Common myeloid progenitor, CD34-positive (primary cell): ENCODE data around the gene ERVW-1.
"Not testable (repeated sequence)": the region's sequence is repeated elsewhere in the genome, so short reads cannot be mapped to it uniquely, and the experiment has no call there.

ENCODE experiments used
- CTCF ChIA-PET: fragments of 350-600 bp; sonication (Branson Sonifier 250); formaldehyde crosslinking; loops from one replicate; lab custom pipeline; 2021; ENCODE audit warnings: antibody characterized with exemption; lab: Charles Lee
- POLR2A ChIA-PET: fragments of 350-600 bp; sonication (Branson Sonifier 250); formaldehyde crosslinking; loops from one replicate; lab custom pipeline; 2021; ENCODE audit warnings: antibody characterized with exemption; lab: Charles Lee
- DNase-seq, 3 donors: peaks; one replicate each; pipeline versions ENCODE4 v3.0.0 to v3.0.0-alpha.2; 2013
- H3K27ac ChIP-seq, 2 experiments: 1 replicate in 1 of 2; 2 replicates in 1 of 2; pipeline ENCODE4 v1.7.0; 2013; ENCODE audit warnings: inconsistent platforms in 2 of 2, low read length in 2 of 2, mild to moderate bottlenecking in 2 of 2, low read depth in 1 of 2, moderate library complexity in 1 of 2; ENCODE audit not compliant: severe bottlenecking in 2 of 2, insufficient read depth in 1 of 2, poor library complexity in 1 of 2
- H3K27me3 ChIP-seq, 5 experiments: replicated peaks in 2 of 5; 1 replicate in 3 of 5; 2 replicates in 2 of 5; pipeline versions ENCODE4 v1.6.1 to v1.7.0; 2013; ENCODE audit warnings: low read length in 4 of 5, mild to moderate bottlenecking in 2 of 5, moderate library complexity in 2 of 5, inconsistent platforms in 1 of 5; ENCODE audit not compliant: insufficient read depth in 5 of 5, control insufficient read depth in 4 of 5
- H3K36me3 ChIP-seq, 4 experiments: 1 replicate in 2 of 4; 2 replicates in 2 of 4; pipeline versions ENCODE4 v1.6.1 to v1.7.0; 2013; ENCODE audit warnings: low read length in 3 of 4, control low read depth in 1 of 4, mild to moderate bottlenecking in 1 of 4; ENCODE audit not compliant: control insufficient read depth in 4 of 4, insufficient read depth in 4 of 4
- H3K4me1 ChIP-seq, 4 experiments: 1 replicate in 3 of 4; 2 replicates in 1 of 4; pipeline versions ENCODE4 v1.6.1 to v1.7.1; 2013; ENCODE audit warnings: low read length in 3 of 4, mild to moderate bottlenecking in 3 of 4, control low read depth in 1 of 4, inconsistent platforms in 1 of 4, moderate library complexity in 1 of 4; ENCODE audit not compliant: control insufficient read depth in 4 of 4, insufficient read depth in 4 of 4; ENCODE audit errors: control extremely low read depth in 1 of 4
- H3K4me3 ChIP-seq, 7 experiments: 1 replicate in 4 of 7; 2 replicates in 3 of 7; pipeline versions ENCODE4 v1.5.1 to v1.7.0; 2013; ENCODE audit warnings: mild to moderate bottlenecking in 7 of 7, low read length in 6 of 7, moderate library complexity in 6 of 7, inconsistent platforms in 2 of 7, low read depth in 2 of 7, control low read depth in 1 of 7; ENCODE audit not compliant: insufficient read depth in 4 of 7, control insufficient read depth in 1 of 7; ENCODE audit errors: extremely low read depth in 1 of 7
- H3K9me3 ChIP-seq, 5 experiments: 1 replicate in 4 of 5; 2 replicates in 1 of 5; pipeline versions ENCODE4 v1.6.1 to v1.7.1; 2013; ENCODE audit warnings: low read length in 4 of 5, mild to moderate bottlenecking in 2 of 5, inconsistent platforms in 1 of 5, low read depth in 1 of 5, moderate library complexity in 1 of 5; ENCODE audit not compliant: control insufficient read depth in 4 of 5, insufficient read depth in 2 of 5; ENCODE audit errors: control extremely low read depth in 1 of 5
- whole genome bisulfite sequencing: methylation state at CpG from one replicate; pipeline ENCODE4 v1.1.5; 2013; ENCODE audit not compliant: insufficient coverage; 5-methylcytosine and 5-hydroxymethylcytosine counted together

Gene ERVW-1

GRCh38 chr7:92475261-92475770 is 2.4 kb downstream of the ERVW-1 start:
- POLR2A ChIA-PET = interaction anchor here (0.6 kb wide), 1 partner anchor 14 kb away, joined by 5 read pairs; no protein-coding TSS in a partner anchor
- H3K27ac ChIP-seq, H3K9me3 ChIP-seq, DNase-seq, H3K36me3 ChIP-seq, H3K27me3 ChIP-seq, H3K4me1 ChIP-seq, H3K4me3 ChIP-seq: not testable (repeated sequence)
- WGBS = 98% methylated on average over 11 of the region's 12 CpGs
- CTCF ChIA-PET = interaction anchor here (1.0 kb wide), 1 partner anchor 645 kb away, joined by 3 read pairs; no protein-coding TSS in a partner anchor

- CTCF ChIA-PET, H3K9me3 ChIP-seq, DNase-seq, H3K27me3 ChIP-seq, H3K27ac ChIP-seq, H3K36me3 ChIP-seq, H3K4me3 ChIP-seq, POLR2A ChIA-PET, H3K4me1 ChIP-seq: not testable (repeated sequence)
- 97% methylated on average over 9 of the region's 10 CpGs for WGBS
Observed at GRCh38 chr7:92473989-92474388, 3.8 kb downstream of the ERVW-1 start.

- H3K27me3 ChIP-seq, POLR2A ChIA-PET, H3K36me3 ChIP-seq, DNase-seq, H3K4me3 ChIP-seq, H3K27ac ChIP-seq, H3K9me3 ChIP-seq, H3K4me1 ChIP-seq: not testable (repeated sequence)
- WGBS = 98% methylated on average over 6 of the region's 9 CpGs
- CTCF ChIA-PET = interaction anchor here (1.5 kb wide), 1 partner anchor 20 kb away, joined by 4 read pairs; no protein-coding TSS in a partner anchor
Observed at GRCh38 chr7:92468589-92468988, 9.2 kb downstream of the ERVW-1 start.

GRCh38 chr7:92466682-92467081 is 11.1 kb downstream of the ERVW-1 start:
- H3K27me3 ChIP-seq = no peaks in the 10 kb centered on the region
- H3K4me3 ChIP-seq = no peak overlapping the region
- no peaks in the 10 kb centered on the region for H3K36me3 ChIP-seq
- no peaks in the 10 kb centered on the region for H3K4me1 ChIP-seq
- POLR2A ChIA-PET = no interaction called here
- no CpG with 5 or more reads among the region's 2 CpGs for WGBS
- H3K27ac ChIP-seq = no peak overlapping the region
- H3K9me3 ChIP-seq = peaks cover 0 to 6% (median 0%) of the 10 kb centered on the region in 5 experiments
- DNase-seq = no peak
- CTCF ChIA-PET = interaction anchor here (0.5 to 1.4 kb wide), 2 partner anchors 16 to 214 kb away, joined by 3 read pairs; no protein-coding TSS in a partner anchor

GRCh38 chr7:92464515-92464914 is 13.2 kb downstream of the ERVW-1 start:
- H3K9me3 ChIP-seq = peaks cover 0 to 6% (median 0%) of the 10 kb centered on the region in 5 experiments
- no peaks in the 10 kb centered on the region for H3K27me3 ChIP-seq
- no peak for DNase-seq
- 76% methylated on average over 2 of the region's 3 CpGs for WGBS
- POLR2A ChIA-PET = no interaction called here
- CTCF ChIA-PET = interaction anchor here (0.7 kb wide), 1 partner anchor 14 kb away, joined by 5 read pairs; no protein-coding TSS in a partner anchor
- no peaks in the 10 kb centered on the region for H3K4me1 ChIP-seq
- no peak overlapping the region for H3K27ac ChIP-seq
- H3K36me3 ChIP-seq = no peaks in the 10 kb centered on the region
- no peak overlapping the region for H3K4me3 ChIP-seq

GRCh38 chr7:92462560-92462959 is 15.2 kb downstream of the ERVW-1 start:
- DNase-seq = no peak
- POLR2A ChIA-PET = no interaction called here
- CTCF ChIA-PET = interaction anchor here (2.0 to 2.8 kb wide), 2 partner anchors 38 to 630 kb away, joined by 5 to 7 read pairs; no protein-coding TSS in a partner anchor
- Histone ChIP-seq H3K9me3 (no peaks in the 10 kb centered on the region), H3K27me3 (no peaks in the 10 kb centered on the region), H3K27ac (no peak overlapping the region), H3K4me1 (no peaks in the 10 kb centered on the region), H3K36me3 (peaks cover 2 to 5% (median 3%) of the 10 kb centered on the region in 4 experiments), H3K4me3 (no peak overlapping the region)
- 100% methylated on average over 2 of the region's 3 CpGs for WGBS
